ENCODE data around the gene UCP3.

Gene UCP3

DNA sequence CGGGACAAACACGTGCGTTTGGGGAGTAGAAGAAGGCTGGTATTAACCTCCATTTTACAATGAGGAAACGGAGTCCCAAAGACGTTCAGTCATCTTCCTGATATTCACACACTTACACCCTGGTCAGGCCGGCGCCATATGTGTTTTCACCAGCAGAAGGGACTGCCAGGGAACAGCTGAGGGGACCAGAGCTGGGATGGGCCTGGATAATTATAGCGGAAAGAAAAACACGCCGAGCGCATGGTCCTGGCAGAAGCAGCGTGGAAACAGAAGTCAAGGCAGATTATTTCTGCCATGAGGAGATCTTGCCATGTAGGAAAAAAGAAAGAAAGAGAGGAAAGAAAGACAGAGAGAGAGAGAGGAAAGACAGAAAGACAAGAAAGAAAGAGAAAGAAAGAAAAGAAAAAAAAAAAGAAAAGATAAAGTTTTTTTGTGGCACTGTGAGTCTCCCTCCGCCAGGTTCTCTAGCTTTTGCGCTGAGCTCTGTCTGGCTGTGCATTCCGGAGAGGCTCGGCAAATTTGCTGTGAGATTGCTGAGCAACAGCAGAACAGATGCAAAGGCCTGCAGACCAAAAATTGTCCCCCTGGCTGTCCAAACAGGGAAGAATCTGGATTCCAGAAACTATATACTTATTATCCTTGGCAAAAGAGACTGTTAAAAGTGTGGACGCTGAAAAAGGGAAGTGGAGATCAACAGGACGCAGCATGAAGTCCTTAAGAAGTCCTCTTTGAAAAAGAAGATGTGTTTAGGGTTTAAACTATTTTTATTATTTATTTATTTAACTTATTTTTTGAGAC is 24.9 kb downstream of the UCP3 start:
- H2BK5ac ChIP-seq (ENCODE audit: low read depth, low read length, poor library complexity): no peak overlapping the region
- H3K9ac ChIP-seq (ENCODE audit: low read length): no peak overlapping the region
- no peaks in the 10 kb centered on the region for H3K27me3 ChIP-seq (ENCODE audit: insufficient read depth, low read length)
- peak overlapping the region; percentile 79 for H3K4me2 ChIP-seq (ENCODE audit: low read length)
- no peak overlapping the region for H3K4me3 ChIP-seq (ENCODE audit: low read depth, low read length)
- no peaks in the 10 kb centered on the region for H3K36me3 ChIP-seq (ENCODE audit: control insufficient read depth in 1 of 2, insufficient read depth in 2 of 2, low read length in 2 of 2)
- no peak overlapping the region for H3K14ac ChIP-seq (ENCODE audit: low read length)
- H3K23ac ChIP-seq (ENCODE audit: low read length): no peak overlapping the region
- peaks cover 5% of the 10 kb centered on the region for H3K79me1 ChIP-seq (ENCODE audit: low read length)
- peak overlapping the region; percentile 13 for H4K8ac ChIP-seq (ENCODE audit: low read depth, low read length)
- no CpG with 5 or more reads among the region's 18 CpGs for WGBS (ENCODE audit: extremely low coverage, insufficient coverage, insufficient read length)
- H3K27ac ChIP-seq (ENCODE audit: low read depth, low read length): no peak overlapping the region
- no peak overlapping the region for H2BK120ac ChIP-seq (ENCODE audit: insufficient read depth, low read length, poor library complexity)
- peaks cover 2% of the 10 kb centered on the region for H3K79me2 ChIP-seq (ENCODE audit: control insufficient read depth, insufficient read depth, low read length, poor library complexity)
- no peak for DNase-seq
- no peak overlapping the region for H2BK12ac ChIP-seq (ENCODE audit: low read length)
- peaks cover 5 to 17% of the 10 kb centered on the region in 2 experiments for H3K4me1 ChIP-seq (ENCODE audit: control insufficient read depth in 1 of 2, insufficient read depth in 2 of 2, low read length in 2 of 2)
- H2AFZ ChIP-seq (ENCODE audit: insufficient read depth, low read length, poor library complexity): peak overlapping the region; percentile 68
- H4K12ac ChIP-seq (ENCODE audit: low read depth, low read length): peak overlapping the region; percentile 23
- H3K18ac ChIP-seq (ENCODE audit: low read length): no peak overlapping the region
- no peak overlapping the region for H3K4ac ChIP-seq (ENCODE audit: low read depth, low read length)
- H4K91ac ChIP-seq (ENCODE audit: low read depth, low read length): peak overlapping the region; percentile 7
- H3K9me3 ChIP-seq (ENCODE audit: insufficient read depth, low read depth, low read length): no peaks in the 10 kb centered on the region
- no peak overlapping the region for H2AK5ac ChIP-seq (ENCODE audit: low read length)

DNA sequence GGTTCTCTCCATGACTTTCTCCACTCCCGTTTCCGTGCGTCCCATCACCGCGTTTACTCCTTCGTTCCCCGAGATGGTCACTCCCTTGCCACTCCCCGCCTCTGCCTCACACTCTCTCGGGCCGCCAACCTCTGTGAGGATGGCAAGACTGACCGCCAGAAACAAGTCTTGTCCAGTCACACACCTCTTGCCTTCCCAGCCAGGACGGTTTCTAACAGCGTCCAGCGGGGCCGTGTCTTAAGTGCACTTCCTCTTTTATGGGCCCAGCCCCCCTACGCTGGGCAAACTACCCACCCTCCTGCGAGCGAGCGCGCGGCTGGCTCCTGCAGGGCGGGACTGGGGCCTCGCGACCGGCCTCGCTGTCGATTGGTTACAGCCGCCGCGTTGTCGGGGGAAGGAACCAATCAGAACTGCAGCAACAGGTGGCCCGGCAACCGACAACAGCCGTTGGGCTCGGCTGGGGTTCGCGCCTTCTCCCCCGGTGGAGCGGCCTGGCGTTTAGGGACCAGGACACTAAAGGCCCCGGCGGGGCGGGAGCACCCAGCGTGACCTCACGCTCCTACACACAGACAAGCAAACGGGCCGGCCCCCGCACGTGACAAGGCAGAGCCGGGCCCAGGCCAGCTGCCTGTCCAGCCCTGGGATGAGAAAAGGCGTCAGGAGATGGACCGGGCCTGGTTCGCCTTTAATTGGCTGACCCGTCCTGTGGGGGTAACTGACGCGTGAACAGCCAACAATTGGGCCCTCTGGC is 25.7 kb downstream of the UCP3 start:
- H3K4me1 ChIP-seq (ENCODE audit: control insufficient read depth in 1 of 2, insufficient read depth in 2 of 2, low read length in 2 of 2): peaks cover 5 to 17% of the 10 kb centered on the region in 2 experiments
- H4K91ac ChIP-seq (ENCODE audit: low read depth, low read length): peak overlapping the region; percentile 29
- no peak overlapping the region for H2BK120ac ChIP-seq (ENCODE audit: insufficient read depth, low read length, poor library complexity)
- H4K12ac ChIP-seq (ENCODE audit: low read depth, low read length): peak overlapping the region; percentile 22
- H3K23ac ChIP-seq (ENCODE audit: low read length): no peak overlapping the region
- H3K79me2 ChIP-seq (ENCODE audit: control insufficient read depth, insufficient read depth, low read length, poor library complexity): peaks cover 2% of the 10 kb centered on the region
- H3K4me2 ChIP-seq (ENCODE audit: low read length): peak overlapping the region; percentile 79
- H2AK5ac ChIP-seq (ENCODE audit: low read length): no peak overlapping the region
- no peaks in the 10 kb centered on the region for H3K9me3 ChIP-seq (ENCODE audit: insufficient read depth, low read depth, low read length)
- H4K8ac ChIP-seq (ENCODE audit: low read depth, low read length): peak overlapping the region; percentile 35
- H3K27me3 ChIP-seq (ENCODE audit: insufficient read depth, low read length): no peaks in the 10 kb centered on the region
- H3K36me3 ChIP-seq (ENCODE audit: control insufficient read depth in 1 of 2, insufficient read depth in 2 of 2, low read length in 2 of 2): peaks cover under 1 to 5% of the 10 kb centered on the region in 2 experiments
- H3K4me3 ChIP-seq (ENCODE audit: low read depth, low read length): peak overlapping the region; percentile 77
- peak overlapping the region; percentile 4 for H3K18ac ChIP-seq (ENCODE audit: low read length)
- H3K4ac ChIP-seq (ENCODE audit: low read depth, low read length): no peak overlapping the region
- WGBS (ENCODE audit: extremely low coverage, insufficient coverage, insufficient read length): no CpG with 5 or more reads among the region's 56 CpGs
- H2BK12ac ChIP-seq (ENCODE audit: low read length): no peak overlapping the region
- peak; percentile 82 to 85 for DNase-seq
- peak overlapping the region; percentile 68 for H2AFZ ChIP-seq (ENCODE audit: insufficient read depth, low read length, poor library complexity)
- peak overlapping the region; percentile 14 for H3K14ac ChIP-seq (ENCODE audit: low read length)
- peak overlapping the region; percentile 50 for H3K27ac ChIP-seq (ENCODE audit: low read depth, low read length)
- H3K79me1 ChIP-seq (ENCODE audit: low read length): peaks cover 5% of the 10 kb centered on the region
- peak overlapping the region; percentile 51 for H3K9ac ChIP-seq (ENCODE audit: low read length)
- peak overlapping the region; percentile 4 for H2BK5ac ChIP-seq (ENCODE audit: low read depth, low read length, poor library complexity)

DNA sequence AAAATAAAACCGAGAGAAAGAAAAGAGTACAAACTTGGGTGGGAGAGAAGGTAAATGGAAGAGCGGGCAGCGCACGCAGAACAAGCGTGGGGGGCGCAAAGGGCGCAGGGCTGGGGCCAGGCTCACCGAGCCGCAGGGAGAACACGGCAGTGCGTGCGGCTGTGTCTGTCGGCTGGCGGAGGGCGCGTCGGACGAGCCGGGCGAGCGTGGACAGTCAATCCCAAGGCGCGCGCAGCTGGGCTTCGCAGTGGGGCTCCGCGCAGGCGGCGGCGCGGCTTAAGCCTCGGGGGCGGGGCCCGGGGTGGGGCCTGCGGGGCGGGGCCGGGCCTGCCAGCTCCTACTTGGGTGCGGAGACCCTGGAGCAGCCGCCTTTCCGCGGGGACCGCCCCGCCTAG is 26.3 kb downstream of the UCP3 start, which contains the start of gene UCP2:
Gene UCP2, minus strand, starts transcription at position 249 of the 395 bp plus-strand sequence. CDS start 4,465 bp downstream, outside the sequence.
- peak within 1 kb of the TSS; percentile 51 for H3K9ac ChIP-seq (ENCODE audit: low read length)
- peak within 1 kb of the TSS; percentile 77 for H3K4me3 ChIP-seq (ENCODE audit: low read depth, low read length)
- H3K36me3 ChIP-seq (ENCODE audit: control insufficient read depth in 1 of 2, insufficient read depth in 2 of 2, low read length in 2 of 2): peaks cover 6 to 11% of the 10 kb centered on the region in 2 experiments
- H3K27me3 ChIP-seq (ENCODE audit: insufficient read depth, low read length): no peaks in the 10 kb centered on the region
- no CpG with 5 or more reads among the region's 43 CpGs for WGBS (ENCODE audit: extremely low coverage, insufficient coverage, insufficient read length)
- peak within 1 kb of the TSS; percentile 50 for H3K27ac ChIP-seq (ENCODE audit: low read depth, low read length)
- peak within 1 kb of the TSS; percentile 11 for H3K18ac ChIP-seq (ENCODE audit: low read length)
- H2AFZ ChIP-seq (ENCODE audit: insufficient read depth, low read length, poor library complexity): peak within 1 kb of the TSS; percentile 68
- peak within 1 kb of the TSS; percentile 14 for H3K14ac ChIP-seq (ENCODE audit: low read length)
- H3K4me1 ChIP-seq (ENCODE audit: control insufficient read depth in 1 of 2, insufficient read depth in 2 of 2, low read length in 2 of 2): peaks cover 5 to 17% of the 10 kb centered on the region in 2 experiments
- peak; percentile 77 to 88 for DNase-seq
- no peak within 1 kb of the TSS for H2BK12ac ChIP-seq (ENCODE audit: low read length)
- H3K79me1 ChIP-seq (ENCODE audit: low read length): peaks cover 5% of the 10 kb centered on the region
- no peak within 1 kb of the TSS for H2AK5ac ChIP-seq (ENCODE audit: low read length)
- H3K23ac ChIP-seq (ENCODE audit: low read length): no peak within 1 kb of the TSS
- H4K91ac ChIP-seq (ENCODE audit: low read depth, low read length): peak within 1 kb of the TSS; percentile 29
- H2BK5ac ChIP-seq (ENCODE audit: low read depth, low read length, poor library complexity): peak within 1 kb of the TSS; percentile 4
- H3K4ac ChIP-seq (ENCODE audit: low read depth, low read length): no peak within 1 kb of the TSS
- H3K9me3 ChIP-seq (ENCODE audit: insufficient read depth, low read depth, low read length): no peaks in the 10 kb centered on the region
- no peak within 1 kb of the TSS for H2BK120ac ChIP-seq (ENCODE audit: insufficient read depth, low read length, poor library complexity)
- peak within 1 kb of the TSS; percentile 35 for H4K8ac ChIP-seq (ENCODE audit: low read depth, low read length)
- H3K79me2 ChIP-seq (ENCODE audit: control insufficient read depth, insufficient read depth, low read length, poor library complexity): peaks cover 2% of the 10 kb centered on the region
- H3K4me2 ChIP-seq (ENCODE audit: low read length): peak within 1 kb of the TSS; percentile 79
- H4K12ac ChIP-seq (ENCODE audit: low read depth, low read length): peak within 1 kb of the TSS; percentile 23

DNA sequence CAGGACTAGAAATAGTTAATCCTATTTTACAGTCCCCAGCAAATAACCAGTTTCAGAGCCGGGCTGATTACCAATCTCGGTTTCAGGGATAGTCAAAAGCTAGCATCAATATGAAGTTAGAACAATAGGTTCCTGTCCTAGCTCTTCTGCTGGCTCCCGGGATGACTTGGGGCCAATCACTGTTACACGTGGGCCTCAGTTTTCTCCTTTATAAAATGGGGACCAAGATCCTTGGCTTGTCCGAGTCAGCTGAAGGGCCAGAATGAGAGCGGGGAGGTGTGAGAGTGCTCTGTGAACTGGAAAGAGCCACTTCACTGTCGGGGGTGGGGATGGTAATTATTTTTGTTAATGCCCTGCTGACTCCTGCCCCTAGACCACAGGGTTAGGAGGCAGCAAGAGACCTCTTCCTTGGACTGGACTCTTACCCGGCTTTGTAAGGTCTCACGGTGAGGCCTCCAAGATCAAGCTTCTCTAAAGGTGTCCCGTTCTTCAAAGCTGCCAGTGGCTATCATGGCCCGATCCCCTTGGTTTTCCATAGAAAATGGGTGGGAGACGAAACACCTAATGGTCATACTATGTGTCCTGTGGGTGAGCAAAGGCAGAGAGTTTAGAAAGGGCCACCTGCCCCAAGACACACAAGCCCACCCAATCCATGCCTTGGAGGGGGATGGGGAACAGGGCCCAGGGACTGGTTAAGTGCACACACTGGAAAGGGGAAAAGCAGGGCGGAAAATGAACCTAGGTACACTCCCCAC is 27.7 kb downstream of the UCP3 start:
- H3K27ac ChIP-seq (ENCODE audit: low read depth, low read length): no peak overlapping the region
- DNase-seq: no peak
- no peak overlapping the region for H2AFZ ChIP-seq (ENCODE audit: insufficient read depth, low read length, poor library complexity)
- no peak overlapping the region for H4K91ac ChIP-seq (ENCODE audit: low read depth, low read length)
- no peak overlapping the region for H2AK5ac ChIP-seq (ENCODE audit: low read length)
- no peak overlapping the region for H4K8ac ChIP-seq (ENCODE audit: low read depth, low read length)
- H2BK120ac ChIP-seq (ENCODE audit: insufficient read depth, low read length, poor library complexity): no peak overlapping the region
- peak overlapping the region; percentile 25 for H3K4me3 ChIP-seq (ENCODE audit: low read depth, low read length)
- no peak overlapping the region for H3K4ac ChIP-seq (ENCODE audit: low read depth, low read length)
- peaks cover 5 to 17% of the 10 kb centered on the region in 2 experiments for H3K4me1 ChIP-seq (ENCODE audit: control insufficient read depth in 1 of 2, insufficient read depth in 2 of 2, low read length in 2 of 2)
- peak overlapping the region; percentile 79 for H3K4me2 ChIP-seq (ENCODE audit: low read length)
- H3K9ac ChIP-seq (ENCODE audit: low read length): no peak overlapping the region
- no peak overlapping the region for H4K12ac ChIP-seq (ENCODE audit: low read depth, low read length)
- H2BK12ac ChIP-seq (ENCODE audit: low read length): no peak overlapping the region
- H3K14ac ChIP-seq (ENCODE audit: low read length): no peak overlapping the region
- no CpG with 5 or more reads among the region's 13 CpGs for WGBS (ENCODE audit: extremely low coverage, insufficient coverage, insufficient read length)
- no peak overlapping the region for H3K23ac ChIP-seq (ENCODE audit: low read length)
- H3K79me1 ChIP-seq (ENCODE audit: low read length): peaks cover 5% of the 10 kb centered on the region
- H3K27me3 ChIP-seq (ENCODE audit: insufficient read depth, low read length): no peaks in the 10 kb centered on the region
- no peaks in the 10 kb centered on the region for H3K9me3 ChIP-seq (ENCODE audit: insufficient read depth, low read depth, low read length)
- no peak overlapping the region for H3K18ac ChIP-seq (ENCODE audit: low read length)
- H3K79me2 ChIP-seq (ENCODE audit: control insufficient read depth, insufficient read depth, low read length, poor library complexity): peaks cover 2% of the 10 kb centered on the region
- H3K36me3 ChIP-seq (ENCODE audit: control insufficient read depth in 1 of 2, insufficient read depth in 2 of 2, low read length in 2 of 2): peaks cover 15 to 21% of the 10 kb centered on the region in 2 experiments
- H2BK5ac ChIP-seq (ENCODE audit: low read depth, low read length, poor library complexity): no peak overlapping the region

Measured in trophoblast cell (in vitro differentiated cells and primary cell).